Fibroblast of lung (primary cell): Measurements from ENCODE around the gene MAP1LC3B.

Source experiments
- CTCF ChIP-seq, 2 donors: IDR thresholded peaks in 1 of 2; conservative IDR thresholded peaks in 1 of 2; 1 replicate in 1 of 2; 2 replicates in 1 of 2; pipeline ENCODE4 v1.5.1; 2011 to 2012; ENCODE audit warnings: low read length in 2 of 2, control low read depth in 1 of 2, inconsistent platforms in 1 of 2, low read depth in 1 of 2, mild to moderate bottlenecking in 1 of 2
- EZH2 ChIP-seq: IDR thresholded peaks from 2 replicates; pipeline ENCODE4 v1.5.1; 2012; ENCODE audit warnings: low read length, control low read depth, mild to moderate bottlenecking; ENCODE audit errors: missing control alignments

GRCh38 chr16:87451563-87452210, 59.6 kb downstream of the MAP1LC3B start:
- TF ChIP-seq CTCF (conservative IDR thresholded peaks at IDR 0.05 in 1 of 2, IDR thresholded peaks at IDR 0.05 in 1 of 2; ENCODE audit: low read depth in 1 of 2, low read length in 2 of 2) (no peak), EZH2 (no peak)
